ENCODE data around the gene RHO. TPM values are rescaled to one million over a fixed set of nuclear protein-coding genes. Genes with fewer than 3 reads are reported as not detected.
"Not testable (repeated sequence)": the region's sequence is repeated elsewhere in the genome, so short reads cannot be mapped to it uniquely, and the experiment has no call there.

Gene RHO
- total RNA-seq, 2 donors from 2014 or later: not detected

- ATAC-seq: peak in 1 of 2 donors; percentile 17
- intact Hi-C loops (cut with DNase I): loop anchor here in 1 of 2 donors (10.0 kb wide), 1 partner anchor 440 kb away; no protein-coding TSS in a partner anchor
- not testable (repeated sequence) for DNase-seq
Observed at GRCh38 chr3:129495006-129495639, 33.3 kb upstream of the RHO start.

- ATAC-seq: peak; percentile 28 to 62
- not testable (repeated sequence) for DNase-seq
- intact Hi-C loops (cut with DNase I): loop anchor here in 1 of 2 donors (10.0 kb wide), 1 partner anchor 437 kb away; no protein-coding TSS in a partner anchor
Observed at GRCh38 chr3:129497876-129498275, 30.6 kb upstream of the RHO start.

GRCh38 chr3:129498603-129499488 is 29.6 kb upstream of the RHO start:
- peak in 1 of 2 donors; percentile 7 for ATAC-seq
- DNase-seq: not testable (repeated sequence)
- intact Hi-C loops (cut with DNase I): loop anchor here in 1 of 2 donors (10.0 kb wide), 1 partner anchor 436 kb away; no protein-coding TSS in a partner anchor

GRCh38 chr3:129499604-129500333 is 28.7 kb upstream of the RHO start:
- ATAC-seq (peak in 1 of 2 donors; percentile 17), DNase-seq (peak; percentile 63)
- intact Hi-C loops (cut with DNase I): loop anchor here in 1 of 2 donors (5.0 to 10.0 kb wide), 3 partner anchors 37 to 435 kb away; no protein-coding TSS in a partner anchor

- intact Hi-C loops (cut with DNase I): loop anchor here in 1 of 2 donors (5.0 kb wide), 2 partner anchors 38 to 57 kb away; no protein-coding TSS in a partner anchor
- no peak for DNase-seq
Observed at GRCh38 chr3:129500334-129500658, 28.1 kb upstream of the RHO start.

GRCh38 chr3:129501630-129502029 is 26.8 kb upstream of the RHO start:
- DNase-seq: no peak
- intact Hi-C loops (cut with DNase I): loop anchor here in 1 of 2 donors (5.0 kb wide), 2 partner anchors 39 to 56 kb away; no protein-coding TSS in a partner anchor
- no peak for ATAC-seq

More at GRCh38 chr3:129500334-129500658, 28.1 kb upstream of the RHO start:
- ATAC-seq: no peak

GRCh38 chr3:129502641-129503408 is 25.6 kb upstream of the RHO start:
- peak; percentile 22 to 49 for ATAC-seq
- intact Hi-C loops (cut with DNase I): loop anchor here in 1 of 2 donors (5.0 kb wide), 2 partner anchors 41 to 54 kb away; no protein-coding TSS in a partner anchor
- DNase-seq: no peak

- DNase-seq (no peak), ATAC-seq (no peak)
- intact Hi-C loops (cut with DNase I): loop anchor here in 1 of 2 donors (5.0 kb wide), 2 partner anchors 41 to 54 kb away; no protein-coding TSS in a partner anchor
Observed at GRCh38 chr3:129503471-129504291, 24.8 kb upstream of the RHO start.

- intact Hi-C loops (cut with DNase I): loop anchor here in 1 of 2 donors (5.0 kb wide), 3 partner anchors 38 to 53 kb away; partner anchors contain the start of gene H1-8
- ATAC-seq (peak; percentile 45 to 52), DNase-seq (no peak)
Observed at GRCh38 chr3:129504471-129505100, 23.9 kb upstream of the RHO start.

GRCh38 chr3:129505341-129505740 is 23.1 kb upstream of the RHO start:
- DNase-seq: no peak
- ATAC-seq: no peak
- intact Hi-C loops (cut with DNase I): loop anchor here in 1 of 2 donors (5.0 kb wide), 1 partner anchor 37 kb away; the partner anchor contains the start of gene H1-8

- intact Hi-C loops (cut with DNase I): loop anchor here in 1 of 2 donors (5.0 kb wide), 1 partner anchor 36 kb away; the partner anchor contains the start of gene H1-8
Observed at GRCh38 chr3:129506231-129506742, 22.2 kb upstream of the RHO start.

GRCh38 chr3:129507181-129507831 is 21.1 kb upstream of the RHO start:
- intact Hi-C loops (cut with DNase I): loop anchor here in 1 of 2 donors (5.0 kb wide), 1 partner anchor 35 kb away; the partner anchor contains the start of gene H1-8
- ATAC-seq: peak; percentile 68 to 84
- peak; percentile 52 for DNase-seq

More at GRCh38 chr3:129506231-129506742, 22.2 kb upstream of the RHO start:
- no peak for ATAC-seq
- DNase-seq: no peak

GRCh38 chr3:129512595-129512994 is 15.8 kb upstream of the RHO start:
- intact Hi-C loops (cut with DNase I): no loop called here
- no peak for DNase-seq
- no peak for ATAC-seq

GRCh38 chr3:129513705-129514104 is 14.7 kb upstream of the RHO start:
- intact Hi-C loops (cut with DNase I): no loop called here
- DNase-seq (no peak), ATAC-seq (no peak)

- DNase-seq (no peak), ATAC-seq (no peak)
- intact Hi-C loops (cut with DNase I): no loop called here
Observed at GRCh38 chr3:129514110-129514509, 14.3 kb upstream of the RHO start.

- ATAC-seq (no peak), DNase-seq (no peak)
- intact Hi-C loops (cut with DNase I): no loop called here
Observed at GRCh38 chr3:129514563-129514962, 13.9 kb upstream of the RHO start.

Data from left cardiac atrium (tissue), 4 donors.